PC-3 (cell line): Measurements from ENCODE around the gene ARHGAP26. TPM values are rescaled to one million over a fixed set of nuclear protein-coding genes. Genes with fewer than 3 reads are reported as not detected.

Experiments used
- ATAC-seq: fragments of 200-7000 bp; cut with Tn5 transposase; 2 replicates; pipeline ENCODE4 v1.9.1; 2020; ENCODE audit warnings: mild to moderate bottlenecking, moderate library complexity
- BruUV-seq: library from RNA; stranded (reverse); fragments of 400-500 nt; replicated peaks from 2 replicates; lab custom pipeline; 2021; lab: Mats Ljungman, UMichigan
- CTCF ChIA-PET: fragments of 300-600 bp; sonication (Branson Sonifier 250); formaldehyde crosslinking; loops from one replicate; lab custom pipeline; 2022; ENCODE audit warnings: antibody characterized with exemption; lab: Charles Lee
- POLR2A ChIA-PET: fragments of 300-600 bp; sonication (Branson Sonifier 250); formaldehyde crosslinking; loops from one replicate; lab custom pipeline; 2022; ENCODE audit warnings: antibody characterized with exemption; ENCODE audit not compliant: unreplicated experiment; lab: Charles Lee
- DNase-seq: peaks from one replicate; pipeline ENCODE4 v3.0.0-alpha.2; 2015
- H2AFZ ChIP-seq: fragments of 300-600 bp; sonication (generic); 2 replicates; pipeline ENCODE4 v1.6.0; 2016; ENCODE audit warnings: antibody characterized with exemption, low read length
- H3F3A ChIP-seq: fragments of 300-600 bp; sonication (generic); one replicate; pipeline ENCODE4 v1.6.0; 2017; ENCODE audit warnings: antibody characterized with exemption, low read length, control low read depth, mild to moderate bottlenecking; ENCODE audit not compliant: unreplicated experiment
- H3K27ac ChIP-seq: fragments of 300-600 bp; sonication (generic); 2 replicates; pipeline ENCODE4 v1.5.1; 2016; ENCODE audit warnings: mild to moderate bottlenecking, low read length
- H3K27me3 ChIP-seq: fragments of 300-600 bp; sonication (generic); 2 replicates; pipeline ENCODE4 v1.6.1; 2016; ENCODE audit warnings: low read length, mixed read lengths
- H3K36me3 ChIP-seq: fragments of 300-600 bp; sonication (generic); 2 replicates; pipeline ENCODE4 v1.6.1; 2016; ENCODE audit warnings: low read depth, mixed run types, low read length, mixed read lengths
- H3K4me1 ChIP-seq: fragments of 300-600 bp; sonication (generic); 2 replicates; pipeline ENCODE4 v1.5.1; 2016; ENCODE audit warnings: low read length; ENCODE audit not compliant: insufficient read depth
- H3K4me2 ChIP-seq: fragments of 300-600 bp; sonication (generic); 2 replicates; pipeline ENCODE4 v1.6.0; 2016; ENCODE audit warnings: low read length
- H3K4me3 ChIP-seq: fragments of 300-600 bp; sonication (generic); 2 replicates; pipeline ENCODE4 v1.5.1; 2016; ENCODE audit warnings: mild to moderate bottlenecking, low read length, mixed read lengths
- H3K79me2 ChIP-seq: fragments of 300-600 bp; sonication (generic); 2 replicates; pipeline ENCODE4 v1.6.1; 2017; ENCODE audit warnings: low read length, mixed read lengths
- H3K9ac ChIP-seq: fragments of 300-600 bp; sonication (generic); 2 replicates; pipeline ENCODE4 v1.6.0; 2016; ENCODE audit warnings: mild to moderate bottlenecking, low read length
- H3K9me2 ChIP-seq: fragments of 300-600 bp; sonication (generic); replicated peaks from 2 replicates; pipeline ENCODE4 v1.6.1; 2016; ENCODE audit warnings: mixed run types, low read length, mixed read lengths
- H3K9me3 ChIP-seq: fragments of 300-600 bp; sonication (generic); 2 replicates; pipeline ENCODE4 v1.6.1; 2016; ENCODE audit warnings: low read length, mixed read lengths
- H4K20me1 ChIP-seq: fragments of 300-600 bp; sonication (generic); 2 replicates; pipeline ENCODE4 v1.6.1; 2016; ENCODE audit warnings: low read length, mixed read lengths
- CTCF ChIP-seq: fragments of 300-600 bp; sonication (generic); conservative IDR thresholded peaks from 2 replicates; pipeline ENCODE4 v1.5.1; 2017; ENCODE audit warnings: antibody characterized with exemption, low read depth, mild to moderate bottlenecking, low read length
- EZH2 ChIP-seq: fragments of 300-600 bp; sonication (generic); IDR thresholded peaks from one replicate; pipeline ENCODE4 v1.6.1; 2017; ENCODE audit warnings: antibody characterized with exemption, mild to moderate bottlenecking, low read length; ENCODE audit not compliant: unreplicated experiment
- EZH2phosphoT487 ChIP-seq: fragments of 300-600 bp; sonication (generic); IDR thresholded peaks from 2 replicates; pipeline ENCODE4 v1.6.1; 2018; ENCODE audit warnings: mild to moderate bottlenecking, antibody characterized with exemption, low read length, borderline replicate concordance
- intact Hi-C: fragments of 100-400 bp; cut with micrococcal nuclease; formaldehyde crosslinking; loops from 2 replicates; pipeline ENCODE4 v1.9.0; 2023
- total RNA-seq: library from RNA; depleted of rRNA; stranded (reverse); fragments of >200 nt; gene quantifications from 2 replicates; pipeline ENCODE4 v1.2.3, GENCODE V29; 2014

Gene ARHGAP26
- total RNA-seq, 1 experiment from 2014 or later = 11.7 TPM

- intact Hi-C loops = no loop called here
- ChIA-PET CTCF (no interaction called here), POLR2A (no interaction called here)
- Histone ChIP-seq H3K4me1 (no peaks in the 10 kb centered on the region), H3K4me2 (no peak overlapping the region), H3K9me2 (no peaks in the 10 kb centered on the region), H3K27me3 (no peaks in the 10 kb centered on the region), H4K20me1 (no peaks in the 10 kb centered on the region), H3F3A (no peaks in the 10 kb centered on the region), H3K9ac (no peak overlapping the region), H3K36me3 (no peaks in the 10 kb centered on the region), H2AFZ (no peak overlapping the region), H3K9me3 (no peaks in the 10 kb centered on the region), H3K27ac (no peak overlapping the region), H3K4me3 (no peak overlapping the region), H3K79me2 (no peaks in the 10 kb centered on the region)
- DNase-seq = no peak
- no peak for TF ChIP-seq EZH2
- no peak for ATAC-seq
- BruUV-seq = no TSS peak
Measured at GRCh38 chr5:142939884-142940283, 169.7 kb downstream of the ARHGAP26 start.

- Histone ChIP-seq H3K4me3 (no peak overlapping the region), H3K9ac (no peak overlapping the region), H3K4me1 (no peaks in the 10 kb centered on the region), H2AFZ (no peak overlapping the region), H3K27me3 (no peaks in the 10 kb centered on the region), H3F3A (no peaks in the 10 kb centered on the region), H3K9me3 (no peaks in the 10 kb centered on the region), H3K27ac (no peak overlapping the region), H3K79me2 (no peaks in the 10 kb centered on the region), H3K9me2 (no peaks in the 10 kb centered on the region), H3K4me2 (no peak overlapping the region), H3K36me3 (no peaks in the 10 kb centered on the region), H4K20me1 (no peaks in the 10 kb centered on the region)
- BruUV-seq = no TSS peak
- ATAC-seq = no peak
- DNase-seq = no peak
- intact Hi-C loops = no loop called here
- CTCF ChIA-PET = no interaction called here
- TF ChIP-seq CTCF = no peak
- no peak for TF ChIP-seq EZH2
- no peak for TF ChIP-seq EZH2phosphoT487
- POLR2A ChIA-PET = no interaction called here
Measured at GRCh38 chr5:142941245-142941644, 171.1 kb downstream of the ARHGAP26 start.

- Histone ChIP-seq H3K4me3 (no peak overlapping the region), H3K27me3 (no peaks in the 10 kb centered on the region), H3K9me2 (no peaks in the 10 kb centered on the region), H3K4me1 (no peaks in the 10 kb centered on the region), H3K79me2 (no peaks in the 10 kb centered on the region), H3F3A (no peaks in the 10 kb centered on the region), H3K4me2 (no peak overlapping the region), H2AFZ (no peak overlapping the region), H4K20me1 (no peaks in the 10 kb centered on the region), H3K27ac (no peak overlapping the region), H3K9me3 (no peaks in the 10 kb centered on the region), H3K9ac (no peak overlapping the region), H3K36me3 (no peaks in the 10 kb centered on the region)
- DNase-seq (no peak), ATAC-seq (no peak)
- ChIA-PET POLR2A (no interaction called here), CTCF (no interaction called here)
- intact Hi-C loops = no loop called here
- BruUV-seq = no TSS peak
- TF ChIP-seq EZH2phosphoT487 (no peak), EZH2 (no peak), CTCF (no peak)
Measured at GRCh38 chr5:142942901-142943300, 172.7 kb downstream of the ARHGAP26 start.
